GM21786 (cell line): Measurements from ENCODE around the gene RTF1.

ENCODE experiments used
- ATAC-seq: cut with Tn5 transposase; IDR thresholded peaks from one replicate; pipeline ENCODE4 v1.9.1; 2021; ENCODE audit not compliant: unreplicated experiment

Gene RTF1

DNA sequence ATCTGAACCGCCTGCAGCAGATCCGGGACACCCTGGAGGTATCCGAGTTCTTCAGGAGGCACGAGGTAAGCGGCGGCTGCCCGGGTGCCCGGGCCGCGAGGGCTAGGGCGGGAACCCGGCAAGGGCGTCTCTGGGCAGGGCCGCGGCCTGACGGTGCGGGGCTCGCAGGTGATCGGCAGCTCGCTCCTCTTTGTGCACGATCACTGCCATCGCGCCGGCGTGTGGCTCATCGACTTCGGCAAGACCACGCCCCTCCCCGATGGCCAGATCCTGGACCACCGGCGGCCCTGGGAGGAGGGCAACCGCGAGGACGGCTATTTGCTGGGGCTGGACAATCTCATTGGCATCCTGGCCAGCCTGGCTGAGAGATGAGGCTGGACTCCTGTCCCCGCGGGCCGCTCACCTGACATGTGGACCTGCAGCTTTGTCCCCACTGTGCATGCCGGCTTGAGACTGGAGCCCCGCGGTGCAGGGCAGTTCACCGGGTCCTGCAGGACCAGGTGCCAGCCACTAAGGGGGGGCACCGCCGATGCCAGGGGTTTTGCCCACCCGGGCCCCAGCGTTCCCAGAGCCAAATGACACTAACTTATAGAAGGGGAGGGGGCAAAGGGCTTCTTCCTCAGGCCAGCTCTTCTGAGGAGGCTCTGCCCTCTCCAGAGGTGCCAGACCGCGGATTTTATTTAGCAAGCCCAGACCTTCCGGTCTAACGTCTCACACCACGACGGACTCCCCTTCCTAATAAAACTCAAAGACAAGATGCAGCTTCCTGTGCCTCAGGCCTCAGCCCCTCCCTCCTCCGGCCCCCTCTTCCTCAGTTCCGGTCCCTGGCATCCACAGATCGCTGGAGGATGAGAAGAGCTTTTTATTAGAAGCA is 86.1 kb downstream of the RTF1 start:
- no peak for ATAC-seq

DNA sequence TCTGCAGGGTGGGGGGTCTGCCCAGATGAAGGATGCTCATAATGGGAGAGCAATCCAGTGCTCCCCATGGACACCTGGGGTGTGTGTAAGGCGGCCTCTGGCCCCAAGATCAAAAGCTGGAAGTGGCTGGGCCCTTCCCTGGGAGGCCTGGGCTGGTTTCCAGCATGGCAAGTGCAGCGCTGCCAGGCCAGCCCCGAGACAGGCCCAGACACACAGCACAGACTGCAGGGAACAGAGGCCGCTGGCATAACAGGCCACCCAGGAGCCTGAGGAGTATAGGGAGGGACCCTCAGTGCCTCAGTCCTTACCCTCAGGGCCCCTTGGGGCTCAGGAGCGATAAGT is 86.7 kb downstream of the RTF1 start:
- no peak for ATAC-seq

DNA sequence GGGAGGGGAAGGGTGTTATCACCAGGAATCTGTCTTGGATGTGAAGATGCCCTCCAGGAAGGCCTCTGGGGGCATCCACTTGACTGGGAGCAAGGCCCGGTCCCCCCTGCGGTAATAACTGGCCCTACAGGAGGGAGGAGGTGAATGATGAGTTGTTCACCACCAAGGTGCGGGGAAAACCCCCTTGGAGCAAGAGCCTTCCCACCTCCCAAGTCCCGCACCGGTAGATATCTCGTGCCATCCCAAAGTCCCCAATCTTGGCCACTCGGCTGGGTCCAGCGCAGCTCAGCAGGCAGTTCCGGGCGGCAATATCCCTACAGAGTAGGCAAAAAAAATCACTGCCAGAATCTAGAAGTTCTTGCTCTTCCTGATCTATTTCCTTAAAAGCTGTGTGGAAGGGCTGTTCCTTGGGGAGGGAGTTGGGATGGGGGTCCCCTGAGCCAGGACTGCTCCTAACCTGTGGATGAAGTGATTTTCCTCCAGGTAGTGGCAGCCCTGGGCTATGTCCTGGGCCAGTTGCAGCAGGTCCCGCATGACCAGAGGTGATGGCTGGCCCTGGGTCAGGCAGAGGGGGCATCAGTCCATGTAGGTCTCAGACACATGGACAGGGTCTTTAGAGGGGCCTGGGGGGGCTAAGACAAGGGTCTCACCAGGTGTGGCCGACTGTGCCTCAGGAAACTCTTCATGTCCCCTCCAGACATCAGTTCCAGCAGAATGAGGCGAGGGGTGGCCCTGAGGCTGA is 88.0 kb downstream of the RTF1 start:
- ATAC-seq: no peak

DNA sequence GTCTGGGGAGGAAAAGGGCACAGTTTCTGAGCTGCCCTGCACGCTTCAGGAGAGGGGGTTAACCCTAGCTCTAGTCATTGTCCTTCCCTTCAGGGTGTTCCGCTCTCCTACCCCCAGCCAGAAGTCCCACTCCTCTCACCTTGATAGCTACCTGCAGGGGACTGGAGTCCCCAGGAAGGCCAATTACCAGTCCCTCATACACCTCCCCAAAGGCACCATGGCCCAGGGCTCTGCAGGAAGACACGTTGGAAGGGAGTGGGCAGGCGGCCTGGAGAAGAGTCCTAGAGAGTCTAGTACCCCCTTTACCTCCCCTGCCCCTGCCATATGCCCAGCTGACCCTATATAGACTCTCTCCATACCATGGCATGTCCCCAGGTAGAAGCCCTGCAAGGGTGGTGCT is 88.9 kb downstream of the RTF1 start:
- no peak for ATAC-seq

DNA sequence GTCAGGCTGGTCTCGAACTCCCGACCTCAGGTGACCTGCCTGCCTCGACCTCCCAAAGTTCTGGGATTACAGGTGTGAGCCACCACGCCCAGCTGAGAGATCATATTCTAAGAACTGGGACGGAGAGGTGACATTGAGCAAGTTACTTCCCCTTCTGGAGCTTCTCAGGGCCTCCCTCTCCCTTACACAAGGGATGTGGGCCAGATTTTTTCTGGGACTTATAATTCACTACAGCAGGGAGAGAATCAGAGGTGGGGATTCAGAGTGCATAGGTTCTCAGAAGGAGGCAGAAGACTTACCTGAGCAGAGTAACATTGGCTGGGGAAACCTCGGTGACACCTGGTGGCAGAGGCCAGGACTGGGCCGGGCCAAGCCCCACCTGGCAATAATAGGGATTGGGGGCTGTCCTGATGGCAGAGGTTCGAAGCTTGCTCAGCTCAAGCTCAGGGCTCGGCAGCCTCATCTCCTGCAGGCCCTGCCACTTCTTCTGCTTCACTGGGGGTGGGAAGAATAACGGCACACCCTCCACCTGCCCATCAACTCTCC is 90.0 kb downstream of the RTF1 start:
- no peak for ATAC-seq

DNA sequence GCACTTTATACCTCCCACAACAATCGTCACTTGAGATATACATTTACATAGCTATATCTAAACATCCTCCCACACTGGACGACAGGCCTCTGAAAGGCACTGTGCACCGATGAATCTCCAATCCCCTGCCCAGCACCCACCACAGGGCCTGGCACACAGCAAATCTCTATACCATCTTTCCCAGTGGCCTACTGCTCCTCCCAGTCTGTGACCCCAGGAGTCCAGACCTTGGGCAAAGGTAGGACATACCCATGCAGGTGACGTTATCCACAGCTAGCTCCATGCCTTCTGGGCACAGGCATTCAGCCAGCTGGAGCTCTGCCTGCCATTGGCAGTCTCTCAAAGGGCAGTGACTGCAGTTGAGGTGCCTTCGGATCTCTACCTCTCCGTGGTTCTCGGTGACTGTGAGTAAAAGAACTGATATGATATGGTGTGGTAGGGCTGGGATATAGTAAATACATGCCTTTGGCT is 91.0 kb downstream of the RTF1 start:
- no peak for ATAC-seq

DNA sequence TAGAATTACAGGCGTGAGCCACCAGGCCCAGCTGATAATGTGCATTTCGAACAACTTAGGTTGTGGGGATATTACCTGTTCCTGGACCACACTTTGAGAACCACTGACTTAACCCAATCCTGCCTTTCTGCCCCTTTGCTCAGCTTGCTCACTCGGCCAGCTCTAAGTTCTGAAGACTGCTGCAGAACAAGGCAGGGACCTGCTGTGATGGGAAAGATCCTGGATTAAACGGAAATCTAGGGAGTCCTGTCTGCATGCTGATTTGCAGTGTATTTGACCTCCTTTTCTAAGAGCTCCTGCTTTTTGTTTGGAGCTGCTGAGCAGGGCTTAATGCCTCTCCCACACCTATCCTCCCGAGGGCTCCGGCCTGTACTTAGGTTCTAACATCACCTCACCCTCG is 93.8 kb downstream of the RTF1 start:
- no peak for ATAC-seq

DNA sequence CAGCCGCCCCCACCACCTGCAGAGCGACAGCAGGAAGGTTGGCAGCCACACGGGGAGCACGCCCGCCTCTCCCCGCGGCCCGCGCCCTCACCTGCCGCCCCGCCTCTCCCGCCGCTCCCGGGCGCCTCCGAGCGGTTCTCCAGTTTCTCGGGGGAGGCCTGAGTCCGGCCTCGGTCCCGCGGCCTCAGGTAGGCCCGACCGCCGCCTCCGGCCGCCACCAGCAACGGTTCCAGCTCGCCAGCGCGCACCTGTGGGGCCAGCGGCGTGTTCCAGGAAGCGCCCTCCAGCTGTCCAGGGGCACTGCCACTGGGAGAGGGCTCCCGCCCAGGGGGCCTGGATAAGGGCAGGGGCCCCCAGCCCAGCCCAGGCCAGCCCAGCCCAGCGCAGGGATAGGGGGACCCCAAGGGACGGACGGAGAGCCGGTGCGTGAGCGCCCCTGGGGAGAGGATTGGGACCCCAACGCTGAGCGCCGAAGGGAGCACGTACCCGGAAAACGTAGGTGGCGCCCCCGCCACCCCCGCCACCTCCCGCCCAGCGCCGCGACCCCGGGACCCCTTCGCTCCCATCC is 94.5 kb downstream of the RTF1 start:
- ATAC-seq: no peak

DNA sequence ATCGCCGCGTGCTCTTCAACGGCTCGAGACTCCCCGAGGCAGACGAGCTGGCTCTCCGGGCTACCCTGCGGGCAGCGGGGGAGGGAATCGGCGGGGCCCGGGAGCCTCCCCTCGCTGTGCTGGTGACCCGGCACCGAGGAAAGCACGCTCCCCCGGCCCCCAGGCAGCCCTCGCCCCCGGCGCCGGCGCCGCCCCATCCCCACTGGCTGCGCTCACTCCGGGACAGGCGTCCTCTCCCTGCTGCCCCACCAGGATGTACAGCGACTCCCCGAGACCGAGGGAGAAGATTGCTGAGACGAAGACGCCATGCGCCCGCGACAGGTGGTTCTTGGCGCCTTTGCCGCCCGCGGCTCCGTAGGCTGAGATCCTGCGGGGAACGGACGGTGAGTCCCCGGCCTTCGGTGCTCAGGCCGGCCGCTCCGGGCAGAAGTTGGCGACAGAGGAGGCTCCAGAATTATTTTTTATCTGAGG is 95.0 kb downstream of the RTF1 start:
- no peak for ATAC-seq

DNA sequence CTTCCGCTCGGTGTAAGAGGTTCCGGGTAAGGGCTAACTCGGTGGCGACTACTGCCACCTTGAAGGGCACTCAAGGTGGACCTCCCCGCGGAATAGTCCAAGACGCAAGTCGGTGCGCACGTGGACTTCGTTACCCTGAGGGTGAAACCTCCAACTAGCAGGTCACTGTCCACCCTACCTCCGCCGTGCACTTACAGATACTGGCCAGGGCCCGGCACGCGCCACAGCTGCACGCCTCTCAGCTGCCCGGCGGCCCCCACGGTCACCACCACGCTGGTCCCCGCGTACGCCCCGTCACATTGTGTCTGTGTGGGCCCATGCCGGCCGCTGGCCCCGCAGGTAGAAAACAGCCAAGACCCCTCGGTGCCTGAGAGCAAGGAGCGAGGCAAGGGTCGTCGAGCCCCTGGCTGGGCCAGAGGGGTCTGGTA is 95.6 kb downstream of the RTF1 start:
- ATAC-seq: no peak

DNA sequence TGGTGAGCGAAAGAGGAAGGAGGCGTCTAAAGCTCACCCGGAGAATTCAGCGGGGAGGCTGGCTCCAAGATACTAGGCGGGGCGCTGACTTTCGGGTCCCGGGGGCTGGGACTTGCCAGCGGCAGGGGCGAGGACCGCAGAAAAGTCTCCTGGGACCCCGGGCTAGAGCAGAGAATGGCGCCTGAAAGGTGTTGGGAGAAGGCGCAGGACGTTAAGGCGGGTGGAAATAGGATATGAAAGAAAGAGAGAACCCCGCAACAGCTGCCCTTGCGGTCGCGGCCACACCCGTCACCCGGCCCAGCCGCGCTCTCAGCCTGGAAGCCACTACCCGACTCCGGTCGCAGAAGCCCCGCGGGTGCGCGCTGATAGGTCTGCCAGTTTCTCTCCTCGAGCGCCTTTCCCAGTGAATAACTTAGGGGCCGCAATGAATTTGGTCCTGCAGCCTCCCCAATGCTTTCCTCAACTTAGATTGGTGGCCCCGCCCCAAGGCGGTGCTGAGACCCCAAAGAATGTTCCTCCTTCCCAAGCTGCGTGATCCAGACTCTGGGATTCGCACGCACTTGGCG is 96.1 kb downstream of the RTF1 start:
- no peak for ATAC-seq

DNA sequence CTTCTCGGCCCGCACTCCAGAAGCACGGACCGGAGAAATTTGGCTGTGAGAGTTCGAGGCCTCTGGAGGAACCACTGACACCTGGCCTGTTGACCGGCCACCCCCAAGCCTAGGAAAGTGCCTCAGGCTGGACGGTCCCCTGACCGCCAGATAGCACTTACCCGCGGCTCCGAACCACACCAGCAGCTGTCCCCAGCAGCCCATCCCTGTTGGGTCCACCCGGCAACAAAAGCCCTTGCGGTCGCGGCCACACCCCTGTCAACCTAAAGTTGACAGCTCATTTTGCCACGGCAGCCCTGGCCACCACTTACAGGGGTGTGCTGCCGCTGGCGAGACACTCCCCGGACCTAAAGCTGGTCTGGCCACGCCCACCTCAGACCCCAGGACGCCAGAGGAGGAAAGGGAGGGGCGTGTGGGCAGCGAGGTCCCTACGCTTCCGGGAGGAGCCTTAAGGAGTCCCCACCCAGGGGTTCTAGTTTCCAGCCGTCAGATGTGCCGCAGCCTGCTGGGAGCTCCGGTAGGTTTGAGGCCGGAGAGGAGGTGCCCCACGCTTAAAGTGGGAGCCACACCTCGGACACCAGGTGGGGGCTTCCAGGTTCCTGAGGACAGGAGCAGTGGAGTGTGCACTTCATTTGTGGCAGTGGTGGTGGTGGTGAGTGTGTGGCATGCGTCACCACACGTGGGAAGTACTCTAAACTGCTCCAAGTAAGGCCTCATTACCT is 96.8 kb downstream of the RTF1 start, which contains the start of gene LTK:
TSS of gene LTK (minus strand) at position 322 of the 722 bp plus-strand sequence. CDS start at position 204, 118 bp downstream.
- no peak for ATAC-seq

DNA sequence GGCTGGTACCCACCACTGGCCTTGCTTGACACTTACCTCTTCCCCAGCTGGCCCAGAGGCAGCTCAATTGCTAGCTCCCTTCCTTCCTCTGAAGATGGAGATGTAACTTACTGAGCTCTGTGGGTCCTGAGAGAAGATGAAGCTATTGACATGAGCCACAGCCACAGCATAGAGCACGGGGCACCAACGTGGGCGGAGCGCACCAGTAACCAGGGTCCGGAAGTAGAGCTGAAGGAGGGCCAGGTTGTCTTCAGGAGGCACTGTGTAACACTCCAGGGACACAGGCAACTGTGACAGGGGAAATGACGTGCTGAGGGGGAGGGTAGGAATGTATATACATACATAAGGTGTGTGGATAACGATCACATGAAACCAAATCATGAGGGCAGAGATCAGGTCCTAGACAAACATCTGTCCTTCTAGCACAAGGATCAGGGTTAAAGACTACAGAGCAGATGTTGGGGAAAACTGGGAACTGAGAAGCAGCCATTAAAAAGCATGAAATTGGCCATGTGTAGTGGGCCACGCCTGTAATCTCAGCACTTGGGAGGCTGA is 101.1 kb downstream of the RTF1 start:
- ATAC-seq: no peak

DNA sequence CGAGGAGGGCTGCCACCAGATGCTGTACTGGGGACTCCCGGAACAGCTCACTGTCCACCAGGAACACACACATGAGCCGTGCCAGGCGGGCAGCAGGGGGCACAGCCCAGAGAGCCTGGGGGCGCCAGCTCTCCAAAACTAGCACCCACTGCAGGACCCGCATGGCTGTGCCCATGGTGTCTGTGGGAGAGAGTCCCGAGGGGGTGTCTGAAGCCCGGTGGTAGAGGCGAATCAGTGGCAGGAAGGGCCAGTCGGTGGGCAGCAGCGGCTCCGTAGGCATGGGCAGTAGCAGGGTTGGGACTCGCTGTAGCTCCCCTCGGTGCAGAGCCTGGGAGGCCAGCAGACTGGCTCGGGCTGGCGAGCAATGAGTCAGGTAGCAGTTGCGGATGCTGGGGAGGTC is 103.7 kb downstream of the RTF1 start:
- ATAC-seq: no peak

DNA sequence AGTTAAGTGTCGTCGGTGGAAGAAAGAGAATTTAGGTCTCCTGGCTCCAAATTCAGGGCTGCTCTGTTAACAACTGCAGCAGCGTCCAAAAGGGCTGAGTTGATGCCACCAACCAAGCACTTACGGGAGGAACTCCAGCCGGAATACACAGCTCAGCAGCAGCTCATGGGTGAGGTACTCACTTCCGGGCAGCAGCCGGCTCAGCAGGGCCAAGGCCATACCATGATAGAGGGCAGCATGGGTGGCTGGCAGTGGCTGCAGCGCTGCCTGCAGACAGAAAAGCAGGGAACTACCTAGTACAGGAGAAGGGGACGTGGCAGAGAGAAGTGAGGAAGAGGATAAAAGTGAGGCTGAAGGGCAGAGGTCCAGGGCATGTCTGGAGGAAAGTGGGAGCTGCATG is 104.7 kb downstream of the RTF1 start:
- no peak for ATAC-seq

DNA sequence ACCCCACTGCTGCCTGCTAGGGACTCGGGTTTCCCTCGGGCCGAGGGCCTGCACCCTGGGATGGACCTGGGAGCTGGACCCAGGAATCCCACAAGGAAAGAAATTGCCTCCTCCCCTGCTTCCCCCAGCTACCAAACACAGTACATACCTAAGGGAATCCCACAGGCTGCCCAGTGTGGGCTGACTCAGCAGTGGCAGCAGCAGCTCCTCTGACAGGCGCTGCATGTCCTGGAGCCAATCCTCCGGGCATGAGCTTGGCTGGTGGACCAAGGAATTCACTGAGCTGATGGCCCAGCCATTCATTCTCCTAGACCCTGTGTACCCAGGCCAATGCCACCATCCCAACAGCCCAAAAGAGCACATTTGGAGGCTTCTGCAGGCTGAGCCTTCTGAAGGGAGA is 106.2 kb downstream of the RTF1 start:
- no peak for ATAC-seq

DNA sequence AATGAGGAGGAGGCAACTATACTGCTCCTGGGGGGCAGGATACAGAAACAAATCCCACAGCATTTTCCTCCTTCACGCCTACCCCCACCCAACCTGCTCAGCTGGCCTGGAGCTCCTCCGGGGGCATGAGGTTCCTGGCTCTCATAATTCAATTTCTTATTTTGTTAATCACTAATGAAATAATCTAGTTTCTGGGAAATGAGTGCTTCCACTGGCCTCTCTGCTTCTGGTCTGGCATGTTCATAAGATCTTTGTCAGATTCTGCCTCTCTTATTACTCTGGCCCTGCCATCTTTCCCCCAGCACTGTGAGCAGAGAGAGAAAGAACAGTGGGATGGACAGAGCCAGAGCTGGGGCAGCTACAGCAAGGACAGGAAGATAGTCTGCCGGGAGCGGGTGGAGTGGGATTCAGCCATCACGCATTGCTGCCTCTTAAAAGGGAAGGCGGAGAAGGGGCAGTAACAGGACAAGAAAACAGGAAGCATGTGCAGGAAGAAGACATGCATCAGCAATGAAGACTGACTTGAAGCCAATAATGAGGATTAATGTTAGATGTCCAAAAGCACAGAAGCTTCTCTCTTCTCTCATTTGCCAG is 113.6 kb downstream of the RTF1 start:
- no peak for ATAC-seq
